ENCODE measurements around the gene CD24. TPM values are rescaled to one million over a fixed set of nuclear protein-coding genes. Genes with fewer than 3 reads are reported as not detected.

CD24 gene
- total RNA-seq, 2 experiments from 2014 or later, result 0.38 to 0.46 TPM

Other genes with a start within 250 kb of the CD24 start
- 10 to 100 TPM; 16.0 to 17.5 TPM for gene MTRES1, start 53.5 kb upstream of the CD24 start, total RNA-seq
- gene BEND3, start 140.8 kb upstream of the CD24 start, total RNA-seq, result 1 to 10 TPM; 8.7 to 9.0 TPM